DND-41 (cell line): ENCODE results near the gene CHMP1A.

Source experiments
- ATAC-seq: fragments of 200-7000 bp; cut with Tn5 transposase; 3 replicates; pipeline ENCODE4 v1.9.1; 2021; ENCODE audit warnings: low read depth; ENCODE audit not compliant: insufficient read depth
- DNase-seq: peaks from one replicate; pipeline ENCODE4 v3.0.0-alpha.2; 2020
- H2AFZ ChIP-seq: 2 replicates; pipeline ENCODE4 v1.6.0; 2012; ENCODE audit warnings: low read depth, low read length
- H3K27ac ChIP-seq: 2 replicates; pipeline ENCODE4 v1.5.1; 2012; ENCODE audit warnings: low read length, inconsistent platforms
- H3K27me3 ChIP-seq: fragments of 200-600 bp; sonication (generic); 2 replicates; pipeline ENCODE4 v1.6.0; 2012; ENCODE audit warnings: low read length, mild to moderate bottlenecking, inconsistent platforms; ENCODE audit not compliant: insufficient read depth, poor library complexity
- H3K36me3 ChIP-seq: 2 replicates; pipeline ENCODE4 v1.5.1; 2012; ENCODE audit warnings: low read length, inconsistent platforms; ENCODE audit not compliant: insufficient read depth
- H3K4me1 ChIP-seq: 2 replicates; pipeline ENCODE4 v1.5.1; 2012; ENCODE audit warnings: mild to moderate bottlenecking, low read length; ENCODE audit not compliant: insufficient read depth
- H3K4me2 ChIP-seq: 2 replicates; pipeline ENCODE4 v1.6.0; 2012; ENCODE audit warnings: mild to moderate bottlenecking, moderate library complexity, low read length, inconsistent platforms; ENCODE audit not compliant: insufficient read depth
- H3K4me3 ChIP-seq, 2 experiments: fragments of 200-600 bp in 1 of 2; shearing (Covaris generic) in 1 of 2; 2 replicates each; pipeline ENCODE4 v1.5.1; 2012 to 2016; ENCODE audit warnings: inconsistent platforms in 2 of 2, low read length in 2 of 2, mild to moderate bottlenecking in 2 of 2, low read depth in 1 of 2, moderate library complexity in 1 of 2
- H3K79me2 ChIP-seq: 2 replicates; pipeline ENCODE4 v1.6.0; 2012; ENCODE audit warnings: low read length, inconsistent platforms; ENCODE audit not compliant: insufficient read depth
- H3K9ac ChIP-seq: 2 replicates; pipeline ENCODE4 v1.6.0; 2012; ENCODE audit warnings: low read depth, mild to moderate bottlenecking, inconsistent platforms, low read length, moderate library complexity
- H3K9me3 ChIP-seq: 2 replicates; pipeline ENCODE4 v1.5.1; 2012; ENCODE audit warnings: low read length, moderate library complexity, mild to moderate bottlenecking, inconsistent platforms; ENCODE audit not compliant: insufficient read depth, severe bottlenecking
- H4K20me1 ChIP-seq: 2 replicates; pipeline ENCODE4 v1.6.0; 2012; ENCODE audit warnings: low read length; ENCODE audit not compliant: insufficient read depth
- CTCF ChIP-seq: IDR thresholded peaks from 2 replicates; pipeline ENCODE4 v1.5.1; 2012; ENCODE audit warnings: borderline replicate concordance, low read length, moderate library complexity, mild to moderate bottlenecking; ENCODE audit not compliant: poor library complexity, severe bottlenecking; ENCODE audit errors: extremely low read depth
- EZH2 ChIP-seq: IDR thresholded peaks from 3 replicates; pipeline ENCODE4 v1.6.1; 2012; ENCODE audit warnings: borderline replicate concordance, low read depth, mild to moderate bottlenecking, moderate library complexity, low read length, inconsistent platforms; ENCODE audit not compliant: severe bottlenecking

CHMP1A gene

GRCh38 chr16:89607453-89607852, 50.1 kb downstream of the CHMP1A start:
- peak overlapping the region; percentile 54 for H3K4me2 ChIP-seq
- H3K27ac ChIP-seq, result peak overlapping the region; percentile 94

GRCh38 chr16:89606006-89606405, 51.5 kb downstream of the CHMP1A start:
- TF ChIP-seq CTCF (no peak), EZH2 (no peak)
- Histone ChIP-seq H3K27ac (peak overlapping the region; percentile 94), H3K4me1 (peaks cover 71% of the 10 kb centered on the region), H3K79me2 (no peaks in the 10 kb centered on the region), H3K36me3 (no peaks in the 10 kb centered on the region), H4K20me1 (0 out of 2 replicates have a peak, but pooled peaks cover 3% of the 10 kb centered on the region), H3K4me3 (no peak overlapping the region), H3K27me3 (no peaks in the 10 kb centered on the region), H3K9ac (peak overlapping the region; percentile 65), H3K4me2 (peak overlapping the region; percentile 17; the same call in 1 of the 2 replicates), H2AFZ (peak overlapping the region; percentile 19; the same call in 1 of the 2 replicates), H3K9me3 (no peaks in the 10 kb centered on the region)
- DNase-seq (peak; percentile 35), ATAC-seq (no peak)

More at GRCh38 chr16:89607453-89607852, 50.1 kb downstream of the CHMP1A start:
- Histone ChIP-seq H3K79me2 (no peaks in the 10 kb centered on the region), H3K9ac (peak overlapping the region; percentile 65), H3K36me3 (no peaks in the 10 kb centered on the region), H3K27me3 (no peaks in the 10 kb centered on the region), H4K20me1 (0 out of 2 replicates have a peak, but pooled peaks cover 3% of the 10 kb centered on the region), H3K4me1 (peaks cover 64% of the 10 kb centered on the region), H2AFZ (peak overlapping the region; percentile 66), H3K9me3 (no peaks in the 10 kb centered on the region), H3K4me3 (peak overlapping the region in 1 of 2 experiments; percentile 38; a peak in 1 of 4 replicates)
- ATAC-seq (peak; percentile 77), DNase-seq (peak; percentile 90)
- TF ChIP-seq EZH2, result no peak
- TF ChIP-seq CTCF, result no peak

- Histone ChIP-seq H3K27me3 (no peaks in the 10 kb centered on the region), H3K4me2 (0 out of 2 replicates have a peak overlapping the region, but pooled peaks have one; percentile 17)
- TF ChIP-seq CTCF (no peak), EZH2 (no peak)
Measured at GRCh38 chr16:89605186-89605970, 52.1 kb downstream of the CHMP1A start.

More at GRCh38 chr16:89605186-89605970, 52.1 kb downstream of the CHMP1A start:
- no peaks in the 10 kb centered on the region for H3K36me3 ChIP-seq
- no peaks in the 10 kb centered on the region for H3K79me2 ChIP-seq
- peaks cover 71% of the 10 kb centered on the region for H3K4me1 ChIP-seq
- H3K4me3 ChIP-seq, result no peak overlapping the region
- ATAC-seq, result no peak
- H2AFZ ChIP-seq, result no peak overlapping the region
- no peak for DNase-seq
- H3K9me3 ChIP-seq, result no peaks in the 10 kb centered on the region
- H3K9ac ChIP-seq, result peak overlapping the region; percentile 65
- H4K20me1 ChIP-seq, result 0 out of 2 replicates have a peak, but pooled peaks cover 3% of the 10 kb centered on the region
- H3K27ac ChIP-seq, result peak overlapping the region; percentile 94
